ENCODE data around the gene CAPNS1. TPM values are rescaled to one million over a fixed set of nuclear protein-coding genes. Genes with fewer than 3 reads are reported as not detected.
A peak's percentile ranks its signal among the peaks of the same experiment; 100 is the strongest.

CAPNS1 gene
- total RNA-seq, 1 experiment from 2014 or later: 577 TPM

DNA sequence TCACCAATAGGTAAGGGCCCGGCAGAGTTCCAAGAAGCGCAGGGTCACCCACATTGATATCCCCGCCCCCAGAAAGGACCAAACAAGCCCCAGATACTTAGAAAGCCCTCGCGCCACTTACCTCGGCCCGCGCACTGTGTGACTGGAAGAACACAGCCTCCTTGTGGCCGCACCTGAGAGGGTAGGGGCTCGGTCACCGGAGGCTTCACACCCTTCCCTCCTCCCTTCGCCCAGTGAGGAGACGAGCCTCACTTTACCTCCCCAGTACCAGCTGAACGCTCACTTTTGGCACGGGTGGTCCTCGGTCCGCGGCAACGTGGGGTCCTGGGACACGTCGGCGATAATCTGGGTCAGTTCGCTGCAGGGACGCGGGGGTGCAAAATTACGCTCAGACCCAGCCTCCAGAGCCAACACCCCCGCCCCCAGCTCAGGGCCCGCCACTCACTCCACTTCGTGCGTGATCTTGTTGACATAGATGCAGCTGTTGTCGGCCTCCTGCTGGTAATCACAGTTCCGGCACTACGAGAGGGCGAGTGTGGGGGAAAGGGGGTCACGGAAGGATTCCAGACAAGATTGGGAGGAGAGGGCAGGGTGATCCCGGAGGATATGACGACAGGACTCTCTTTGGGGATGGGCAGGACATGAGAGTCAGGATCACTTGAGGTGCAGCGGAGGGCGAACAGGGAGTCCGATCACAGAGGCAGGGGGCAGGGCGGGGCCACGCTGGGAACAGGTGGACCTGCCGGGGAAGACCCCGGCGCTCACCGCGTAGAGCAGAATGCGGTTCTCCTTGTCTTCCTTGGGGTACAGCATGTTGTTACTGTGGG is 25.8 kb upstream of the CAPNS1 start:
- BruUV-seq (replicated peaks): TSS peak; percentile 48
- CTCF ChIA-PET: no interaction called here
- DNase-seq (ENCODE audit: low spot score): no peak
- POLR2A ChIA-PET (ENCODE audit: low non-redundant PET): interaction anchor here (0.5 kb wide), 2 partner anchors 27 to 100 kb away, joined by 3 to 6 read pairs; partner anchors contain the start of genes ZNF146 and ZNF565
- Histone ChIP-seq H3K9me3 (ENCODE audit: low read depth, low read length, poor library complexity, severe bottlenecking) (no peaks in the 10 kb centered on the region), H3K27ac (ENCODE audit: low read depth, low read length, poor library complexity, severe bottlenecking) (peak overlapping the region; percentile 78), H3K4me1 (ENCODE audit: insufficient read depth, low read length, poor library complexity, severe bottlenecking) (peaks cover 13% of the 10 kb centered on the region), H3K36me3 (ENCODE audit: insufficient read depth, low read length, poor library complexity, severe bottlenecking) (peaks cover 17% of the 10 kb centered on the region), H3K4me3 (ENCODE audit: low read depth, low read length, poor library complexity, severe bottlenecking) (peak overlapping the region; percentile 60), H3K27me3 (replicated peaks; ENCODE audit: insufficient read depth, low read depth, low read length, poor library complexity) (no peaks in the 10 kb centered on the region)
- intact Hi-C loops (cut with micrococcal nuclease; ENCODE audit: unreplicated experiment): loop anchor here (2.0 kb wide), 1 partner anchor 59 kb away; the partner anchor contains the start of genes THAP8 and WDR62
- TF ChIP-seq EZH2 (IDR thresholded peaks at IDR 0.05; ENCODE audit: borderline replicate concordance, low read depth, low read length, poor library complexity, severe bottlenecking): no peak
- TF ChIP-seq, protein P1, sequence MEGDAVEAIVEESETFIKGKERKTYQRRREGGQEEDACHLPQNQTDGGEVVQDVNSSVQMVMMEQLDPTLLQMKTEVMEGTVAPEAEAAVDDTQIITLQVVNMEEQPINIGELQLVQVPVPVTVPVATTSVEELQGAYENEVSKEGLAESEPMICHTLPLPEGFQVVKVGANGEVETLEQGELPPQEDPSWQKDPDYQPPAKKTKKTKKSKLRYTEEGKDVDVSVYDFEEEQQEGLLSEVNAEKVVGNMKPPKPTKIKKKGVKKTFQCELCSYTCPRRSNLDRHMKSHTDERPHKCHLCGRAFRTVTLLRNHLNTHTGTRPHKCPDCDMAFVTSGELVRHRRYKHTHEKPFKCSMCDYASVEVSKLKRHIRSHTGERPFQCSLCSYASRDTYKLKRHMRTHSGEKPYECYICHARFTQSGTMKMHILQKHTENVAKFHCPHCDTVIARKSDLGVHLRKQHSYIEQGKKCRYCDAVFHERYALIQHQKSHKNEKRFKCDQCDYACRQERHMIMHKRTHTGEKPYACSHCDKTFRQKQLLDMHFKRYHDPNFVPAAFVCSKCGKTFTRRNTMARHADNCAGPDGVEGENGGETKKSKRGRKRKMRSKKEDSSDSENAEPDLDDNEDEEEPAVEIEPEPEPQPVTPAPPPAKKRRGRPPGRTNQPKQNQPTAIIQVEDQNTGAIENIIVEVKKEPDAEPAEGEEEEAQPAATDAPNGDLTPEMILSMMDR (conservative IDR thresholded peaks at IDR 0.05; ENCODE audit: low read depth, low read length): no peak

DNA sequence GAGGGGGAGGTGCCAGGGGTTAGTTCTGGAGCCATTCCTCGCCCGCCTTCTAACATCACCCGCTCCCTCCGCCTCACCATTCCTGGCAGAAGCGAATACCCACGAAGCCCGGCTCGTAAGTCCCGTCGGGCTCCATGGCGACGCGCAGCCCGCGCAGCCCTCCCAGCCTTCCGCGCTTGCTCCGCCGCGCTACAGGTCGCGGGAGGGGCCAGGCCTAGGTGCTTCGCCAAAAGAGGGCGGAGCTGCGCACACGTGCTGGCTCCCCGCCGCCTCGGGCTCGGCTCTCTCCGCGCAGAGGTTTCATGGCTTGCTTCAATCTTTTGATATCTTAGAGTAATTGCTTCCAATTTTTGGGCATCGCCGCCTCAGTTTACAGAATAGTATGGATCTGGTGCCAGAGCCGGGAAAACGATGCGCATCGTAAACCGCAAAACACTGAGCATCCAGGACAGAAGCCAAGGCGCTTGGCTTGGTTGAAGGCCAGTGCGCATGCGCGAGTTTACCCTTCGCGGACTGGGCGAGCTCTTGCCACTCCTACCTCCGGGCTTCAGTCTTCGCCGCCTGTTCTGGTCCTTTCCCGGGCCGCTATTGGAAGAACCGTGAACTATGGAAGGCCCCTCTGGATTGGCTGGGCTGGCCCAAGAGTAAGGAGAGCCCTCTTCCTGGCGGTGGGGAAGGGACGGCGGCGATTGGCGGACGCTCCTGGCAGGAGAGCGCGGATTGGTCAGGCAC is 25.0 kb upstream of the CAPNS1 start, which contains the start of gene POLR2I:
Gene POLR2I (minus strand): TSS at position 155 of the 732 bp plus-strand sequence. CDS start 19 bp downstream, at position 136.
- Histone ChIP-seq H3K4me3 (ENCODE audit: low read depth, low read length, poor library complexity, severe bottlenecking) (peak within 1 kb of the TSS; percentile 60), H3K36me3 (ENCODE audit: insufficient read depth, low read length, poor library complexity, severe bottlenecking) (peaks cover 18% of the 10 kb centered on the region), H3K4me1 (ENCODE audit: insufficient read depth, low read length, poor library complexity, severe bottlenecking) (peaks cover 13% of the 10 kb centered on the region), H3K27me3 (replicated peaks; ENCODE audit: insufficient read depth, low read depth, low read length, poor library complexity) (no peaks in the 10 kb centered on the region), H3K9me3 (ENCODE audit: low read depth, low read length, poor library complexity, severe bottlenecking) (no peaks in the 10 kb centered on the region), H3K27ac (ENCODE audit: low read depth, low read length, poor library complexity, severe bottlenecking) (peak within 1 kb of the TSS; percentile 78)
- POLR2A ChIA-PET (ENCODE audit: low non-redundant PET): interaction anchor here (0.5 to 0.7 kb wide), 3 partner anchors 23 to 60 kb away, joined by 3 to 4 read pairs (median 4); partner anchors contain the start of gene WDR62
- CTCF ChIA-PET: interaction anchor here (0.6 kb wide), 1 partner anchor 13 kb away, joined by 4 read pairs; no protein-coding TSS in a partner anchor
- no peak for TF ChIP-seq EZH2 (IDR thresholded peaks at IDR 0.05; ENCODE audit: borderline replicate concordance, low read depth, low read length, poor library complexity, severe bottlenecking)
- TF ChIP-seq, protein P1 (conservative IDR thresholded peaks at IDR 0.05; ENCODE audit: low read depth, low read length): no peak
- peak; percentile 100 for DNase-seq (ENCODE audit: low spot score)
- BruUV-seq (replicated peaks): no TSS peak
- intact Hi-C loops (cut with micrococcal nuclease; ENCODE audit: unreplicated experiment): loop anchor here (2.0 kb wide), 1 partner anchor 60 kb away; the partner anchor contains the start of genes THAP8 and WDR62
